Sciatic nerve (tissue), 2 donors: ENCODE data around the gene AGFG2. TPM values are rescaled to one million over a fixed set of nuclear protein-coding genes. Genes with fewer than 3 reads are reported as not detected.

Source experiments
- ATAC-seq: fragments of 200-7000 bp; cut with Tn5 transposase; one replicate; pipeline ENCODE4 v1.9.1; 2020; ENCODE audit warnings: mild to moderate bottlenecking, moderate library complexity
- DNase-seq: peaks from one replicate; pipeline ENCODE4 v3.0.0-alpha.2; 2020; ENCODE audit warnings: low spot score
- intact Hi-C: fragments of 100-400 bp; cut with DNase I; formaldehyde crosslinking; loops from one replicate; pipeline ENCODE4 v1.14.2; 2022
- total RNA-seq: library from RNA; stranded (reverse); fragmentation: NEBNext Ultra II Directional; extraction: Animal tissue kit (Norgen Biotek cat#: 25700); gene quantifications from one replicate; pipeline ENCODE4 v1.2.1, GENCODE V29; 2021
- donor health status: DM: no; HTN: no; CAD: no.
- donor health status: DM: no; HTN: no; CAD: no.

Gene AGFG2
- total RNA-seq, 1 donor from 2014 or later, result 30.6 TPM

- ATAC-seq (no peak), DNase-seq (no peak)
- intact Hi-C loops, result no loop called here
These were observed 27.1 kb downstream of the AGFG2 start for GRCh38 chr7:100566018-100566531.

- intact Hi-C loops, result no loop called here
- DNase-seq (no peak), ATAC-seq (no peak)
These were observed 28.2 kb downstream of the AGFG2 start for GRCh38 chr7:100567031-100567730.

- intact Hi-C loops, result no loop called here
- no peak for DNase-seq
- ATAC-seq, result no peak
These were observed 28.8 kb downstream of the AGFG2 start for GRCh38 chr7:100567751-100568175.

GRCh38 chr7:100568176-100568895, 29.3 kb downstream of the AGFG2 start:
- ATAC-seq (no peak), DNase-seq (no peak)
- intact Hi-C loops, result no loop called here

- DNase-seq, result peak; percentile 79
- peak; percentile 53 for ATAC-seq
- intact Hi-C loops, result no loop called here
These were observed 30.2 kb downstream of the AGFG2 start for GRCh38 chr7:100568896-100569844.

GRCh38 chr7:100570954-100571828, 32.2 kb downstream of the AGFG2 start:
- ATAC-seq (no peak), DNase-seq (no peak)
- intact Hi-C loops, result no loop called here

- ATAC-seq (no peak), DNase-seq (no peak)
- intact Hi-C loops, result no loop called here
These were observed 32.8 kb downstream of the AGFG2 start for GRCh38 chr7:100571829-100572116.

- ATAC-seq (no peak), DNase-seq (no peak)
- intact Hi-C loops, result no loop called here
These were observed 33.4 kb downstream of the AGFG2 start for GRCh38 chr7:100572281-100572948.

- DNase-seq (no peak), ATAC-seq (no peak)
- intact Hi-C loops, result no loop called here
These were observed 34.1 kb downstream of the AGFG2 start for GRCh38 chr7:100572949-100573675.

- intact Hi-C loops, result no loop called here
- no peak for DNase-seq
- ATAC-seq, result no peak
These were observed 34.8 kb downstream of the AGFG2 start, which contains the start of gene SAP25 for GRCh38 chr7:100573691-100574361. TSS of gene SAP25 (minus strand) at chr7:100573900. CDS start at chr7:100573742, 158 bp downstream.

GRCh38 chr7:100574362-100575205, 35.6 kb downstream of the AGFG2 start:
- intact Hi-C loops, result no loop called here
- ATAC-seq (no peak), DNase-seq (no peak)

GRCh38 chr7:100575206-100575631, 36.2 kb downstream of the AGFG2 start:
- DNase-seq (no peak), ATAC-seq (no peak)
- intact Hi-C loops, result no loop called here

- ATAC-seq (no peak), DNase-seq (no peak)
- intact Hi-C loops, result no loop called here
These were observed 36.9 kb downstream of the AGFG2 start for GRCh38 chr7:100575746-100576383.

- no peak for DNase-seq
- intact Hi-C loops, result no loop called here
- no peak for ATAC-seq
These were observed 37.5 kb downstream of the AGFG2 start for GRCh38 chr7:100576384-100576993.

- intact Hi-C loops, result no loop called here
- no peak for DNase-seq
- ATAC-seq, result no peak
These were observed 38.1 kb downstream of the AGFG2 start for GRCh38 chr7:100577103-100577502.
